Neural crest cell (in vitro differentiated cells): ENCODE results near the gene CFAP97D2. TPM values are rescaled to one million over a fixed set of nuclear protein-coding genes. Genes with fewer than 3 reads are reported as not detected.

ENCODE experiments used
- DNase-seq: peaks from one replicate; pipeline ENCODE4 v3.0.0; 2021; ENCODE audit warnings: low read depth, mixed read lengths, low spot score
- H3K27ac Mint-ChIP-seq: one replicate; pipeline ENCODE4 v1.8.0; 2021; ENCODE audit warnings: mild to moderate bottlenecking, mixed read lengths; ENCODE audit not compliant: unreplicated experiment
- H3K27me3 Mint-ChIP-seq: 2 replicates; pipeline ENCODE4 v1.8.0; 2021; ENCODE audit warnings: low read depth, mild to moderate bottlenecking, mixed read lengths
- H3K36me3 Mint-ChIP-seq: 2 replicates; pipeline ENCODE4 v1.8.0; 2021; ENCODE audit warnings: low read depth, mild to moderate bottlenecking, mixed read lengths
- H3K4me1 Mint-ChIP-seq: 2 replicates; pipeline ENCODE4 v1.8.0; 2021; ENCODE audit warnings: mixed read lengths
- H3K4me3 Mint-ChIP-seq: one replicate; pipeline ENCODE4 v1.8.0; 2021; ENCODE audit warnings: mild to moderate bottlenecking, mixed read lengths
- H3K9me3 Mint-ChIP-seq: 2 replicates; pipeline ENCODE4 v1.8.0; 2021; ENCODE audit warnings: mixed read lengths
- total RNA-seq: library from RNA; stranded (reverse); gene quantifications from 2 replicates; pipeline ENCODE4 v1.2.1, GENCODE V29; 2021
- TF ChIP-seq, protein P1 (sequence below): fragments of 200-600 bp; sonication (generic); conservative IDR thresholded peaks from 2 replicates; pipeline ENCODE4 v1.5.0; 2021; ENCODE audit warnings: antibody characterized with exemption, mild to moderate bottlenecking

CFAP97D2 gene
- total RNA-seq, 1 donor from 2014 or later = not detected

DNA sequence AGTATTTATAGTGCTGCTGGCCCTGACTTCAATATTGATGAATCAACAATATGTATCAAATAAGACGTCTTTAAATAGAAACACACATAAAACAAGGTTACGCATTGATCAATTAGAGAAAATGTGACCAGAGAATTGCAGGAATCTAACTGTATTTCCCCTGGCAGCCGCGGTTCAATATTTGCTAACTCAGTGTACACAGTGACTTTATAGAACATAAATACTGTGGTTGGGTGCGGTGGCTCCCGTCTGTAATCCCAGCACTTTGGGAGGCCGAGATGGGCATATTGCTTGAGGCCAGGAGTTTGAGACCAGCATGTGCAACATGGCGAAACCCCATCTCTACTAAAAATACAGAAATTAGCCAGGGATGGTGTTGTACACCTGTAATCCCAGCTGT, 79.5 kb downstream of the CFAP97D2 start:
- Mint-ChIP-seq H3K27ac (no peak overlapping the region), H3K4me3 (no peak overlapping the region), H3K36me3 (peaks cover 10% of the 10 kb centered on the region), H3K27me3 (no peaks in the 10 kb centered on the region), H3K9me3 (no peaks in the 10 kb centered on the region), H3K4me1 (no peaks in the 10 kb centered on the region)
- TF ChIP-seq, protein P1, sequence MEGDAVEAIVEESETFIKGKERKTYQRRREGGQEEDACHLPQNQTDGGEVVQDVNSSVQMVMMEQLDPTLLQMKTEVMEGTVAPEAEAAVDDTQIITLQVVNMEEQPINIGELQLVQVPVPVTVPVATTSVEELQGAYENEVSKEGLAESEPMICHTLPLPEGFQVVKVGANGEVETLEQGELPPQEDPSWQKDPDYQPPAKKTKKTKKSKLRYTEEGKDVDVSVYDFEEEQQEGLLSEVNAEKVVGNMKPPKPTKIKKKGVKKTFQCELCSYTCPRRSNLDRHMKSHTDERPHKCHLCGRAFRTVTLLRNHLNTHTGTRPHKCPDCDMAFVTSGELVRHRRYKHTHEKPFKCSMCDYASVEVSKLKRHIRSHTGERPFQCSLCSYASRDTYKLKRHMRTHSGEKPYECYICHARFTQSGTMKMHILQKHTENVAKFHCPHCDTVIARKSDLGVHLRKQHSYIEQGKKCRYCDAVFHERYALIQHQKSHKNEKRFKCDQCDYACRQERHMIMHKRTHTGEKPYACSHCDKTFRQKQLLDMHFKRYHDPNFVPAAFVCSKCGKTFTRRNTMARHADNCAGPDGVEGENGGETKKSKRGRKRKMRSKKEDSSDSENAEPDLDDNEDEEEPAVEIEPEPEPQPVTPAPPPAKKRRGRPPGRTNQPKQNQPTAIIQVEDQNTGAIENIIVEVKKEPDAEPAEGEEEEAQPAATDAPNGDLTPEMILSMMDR = no peak
- no peak for DNase-seq

DNA sequence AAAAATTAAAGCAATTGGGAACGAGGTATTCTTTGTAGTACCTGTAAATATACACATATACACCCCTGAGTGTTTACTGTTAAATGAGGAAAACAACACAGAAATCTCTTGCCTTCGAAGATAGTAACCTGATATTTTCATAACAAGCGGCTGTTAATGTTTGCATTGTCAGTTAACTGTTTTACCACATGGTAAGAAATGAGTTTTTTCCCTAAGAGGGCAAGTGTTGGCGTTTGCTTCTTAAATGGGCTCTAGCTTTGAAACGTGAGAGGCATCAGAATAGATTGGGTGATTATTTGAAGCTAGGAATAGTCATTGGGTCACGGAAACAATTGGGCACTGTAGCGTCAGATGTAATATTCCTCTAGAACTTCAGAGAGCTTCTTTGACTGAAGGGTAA, 80.3 kb downstream of the CFAP97D2 start:
- no peak overlapping the region for H3K27ac Mint-ChIP-seq
- H3K4me1 Mint-ChIP-seq = no peaks in the 10 kb centered on the region
- no peaks in the 10 kb centered on the region for H3K27me3 Mint-ChIP-seq
- no peaks in the 10 kb centered on the region for H3K9me3 Mint-ChIP-seq
- TF ChIP-seq, protein P1 = no peak
- H3K36me3 Mint-ChIP-seq = peaks cover 13% of the 10 kb centered on the region
- DNase-seq = no peak
- H3K4me3 Mint-ChIP-seq = no peak overlapping the region

DNA sequence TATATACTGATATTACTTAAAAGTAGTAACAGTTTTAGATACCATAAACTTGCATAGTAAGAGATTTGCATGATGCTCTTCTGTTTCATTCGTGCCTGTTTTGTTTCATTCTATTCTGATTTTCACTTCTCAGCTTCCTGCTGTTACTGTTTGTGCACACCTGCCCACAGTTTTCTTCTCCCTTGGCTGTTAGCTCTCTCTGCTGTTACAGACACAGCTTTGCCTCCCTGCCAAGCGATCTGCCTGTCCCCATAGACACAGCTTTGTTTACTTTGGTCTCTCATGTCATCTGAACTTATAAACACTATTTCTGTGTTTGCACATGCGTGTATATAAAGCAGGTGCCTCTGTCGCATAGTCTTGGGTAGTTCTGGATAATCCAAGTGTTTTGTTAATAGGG, 80.9 kb downstream of the CFAP97D2 start:
- H3K4me1 Mint-ChIP-seq = no peaks in the 10 kb centered on the region
- H3K9me3 Mint-ChIP-seq = no peaks in the 10 kb centered on the region
- H3K27ac Mint-ChIP-seq = no peak overlapping the region
- H3K27me3 Mint-ChIP-seq = no peaks in the 10 kb centered on the region
- H3K36me3 Mint-ChIP-seq = peaks cover 9% of the 10 kb centered on the region
- no peak overlapping the region for H3K4me3 Mint-ChIP-seq
- DNase-seq = no peak
- TF ChIP-seq, protein P1 = no peak

DNA sequence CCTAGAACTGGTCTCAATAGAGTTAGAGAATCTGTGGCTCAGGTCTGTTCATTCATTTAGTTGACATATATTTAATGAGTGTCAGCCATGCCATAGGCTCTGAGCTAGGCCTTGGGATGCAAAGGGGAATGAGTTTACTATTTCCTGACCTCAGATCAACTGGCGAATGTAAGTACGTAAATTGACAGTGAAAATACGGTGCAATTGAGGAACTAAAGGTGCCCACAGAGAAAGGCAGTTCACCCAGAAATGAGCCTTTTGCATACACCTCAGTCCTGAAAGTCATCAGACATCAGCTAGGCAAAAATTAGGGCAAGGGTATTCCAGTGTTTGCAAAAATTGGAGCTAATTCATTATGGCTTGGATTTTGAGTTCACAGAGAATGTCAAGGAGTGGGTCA, 81.8 kb downstream of the CFAP97D2 start:
- Mint-ChIP-seq H3K4me1 (no peaks in the 10 kb centered on the region), H3K27me3 (no peaks in the 10 kb centered on the region), H3K4me3 (no peak overlapping the region), H3K9me3 (no peaks in the 10 kb centered on the region), H3K36me3 (peaks cover 9% of the 10 kb centered on the region), H3K27ac (peak overlapping the region; percentile 2)
- no peak for DNase-seq
- TF ChIP-seq, protein P1 = no peak

DNA sequence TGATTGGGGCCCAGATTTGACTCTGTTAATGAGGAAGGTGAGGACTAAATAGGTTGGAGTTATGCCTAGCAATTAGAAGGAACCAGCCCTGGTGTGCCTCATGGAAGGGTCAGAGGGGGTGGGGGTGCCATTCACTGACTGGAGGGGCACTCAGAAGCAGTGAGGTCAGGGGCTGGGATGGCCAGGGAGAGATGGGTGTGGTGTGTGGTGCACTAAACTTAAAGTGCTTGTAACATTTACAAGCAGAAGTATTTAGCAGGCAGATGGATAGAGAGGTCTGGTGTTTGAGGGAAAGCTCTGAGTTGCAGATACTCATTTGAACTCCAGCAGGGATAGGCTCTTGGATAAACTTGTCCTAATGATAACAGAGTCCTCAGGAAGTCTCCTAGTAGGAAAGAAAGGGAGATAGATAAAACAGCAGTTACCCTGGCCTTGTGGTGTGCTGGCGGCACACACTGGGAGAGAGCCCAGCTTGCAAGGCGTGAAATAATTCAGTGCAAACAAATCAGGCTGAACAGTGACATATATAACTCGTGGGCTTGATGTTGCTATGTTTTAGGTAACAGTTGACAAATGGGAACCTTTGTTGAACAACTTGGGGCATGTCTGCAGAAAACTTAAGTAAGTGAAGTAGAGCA, 82.4 kb downstream of the CFAP97D2 start:
- Mint-ChIP-seq H3K27ac (no peak overlapping the region), H3K27me3 (no peaks in the 10 kb centered on the region), H3K4me3 (no peak overlapping the region), H3K9me3 (no peaks in the 10 kb centered on the region), H3K36me3 (peaks cover 9% of the 10 kb centered on the region), H3K4me1 (no peaks in the 10 kb centered on the region)
- TF ChIP-seq, protein P1 = no peak
- no peak for DNase-seq
